ENCODE measurements around the gene PLEKHN1. TPM values are rescaled to one million over a fixed set of nuclear protein-coding genes. Genes with fewer than 3 reads are reported as not detected.
A peak's percentile ranks its signal among the peaks of the same experiment; 100 is the strongest.

PLEKHN1 gene
- total and polyA plus RNA-seq, 7 experiments from 2014 or later: 0.18 to 3.0 (median 0.83) TPM; not detected in 1

GRCh38 chr1:963746-964525 is 2.3 kb upstream of the PLEKHN1 start:
- ATAC-seq: no peak

GRCh38 chr1:964691-965525 is 1.4 kb upstream of the PLEKHN1 start:
- DNase-seq: no peak
- ChIA-PET CTCF (no interaction called here), POLR2A (no interaction called here)

More at GRCh38 chr1:963746-964525, 2.3 kb upstream of the PLEKHN1 start:
- intact Hi-C loops (cut with micrococcal nuclease): no loop called here
- POLR2A ChIA-PET: no interaction called here
- Mint-ChIP-seq H3K27ac (no peak overlapping the region), H3K4me3 (peak overlapping the region in 1 of 10 donors; percentile 19), H3K4me1 (peaks cover 0 to 14% (median 3%) of the 10 kb centered on the region in 7 donors), H3K9me3 (peaks cover 0 to 2% (median 0%) of the 10 kb centered on the region in 11 donors), H3K27me3 (peaks cover 4 to 6% (median 5%) of the 10 kb centered on the region in 5 donors), H3K36me3 (peaks cover 0 to 8% (median 0%) of the 10 kb centered on the region in 5 donors)
- Histone ChIP-seq H3K4me3 (ENCODE audit: low read length) (no peak overlapping the region), H3K27ac (ENCODE audit: low read depth, low read length) (no peak overlapping the region), H3K4me1 (ENCODE audit: control insufficient read depth in 2 of 2, insufficient read depth in 2 of 2, low read length in 2 of 2) (peaks cover 4 to 5% of the 10 kb centered on the region in 2 donors), H3K36me3 (ENCODE audit: control insufficient read depth in 2 of 3, insufficient read depth in 3 of 3, low read length in 3 of 3) (peaks cover 0 to 14% (median 0%) of the 10 kb centered on the region in 3 experiments), H3K27me3 (ENCODE audit: control insufficient read depth in 2 of 2, insufficient read depth in 2 of 2, low read length in 2 of 2) (no peaks in the 10 kb centered on the region), H3K9me3 (ENCODE audit: control insufficient read depth in 2 of 3, low read length in 3 of 3) (no peaks in the 10 kb centered on the region)
- no peak for DNase-seq
- CTCF ChIA-PET: no interaction called here

GRCh38 chr1:965526-966134 is 652 bp upstream of the PLEKHN1 start:
- peaks cover 4 to 15% (median 5%) of the 10 kb centered on the region in 5 donors for H3K27me3 Mint-ChIP-seq
- no peaks in the 10 kb centered on the region for H3K27me3 ChIP-seq (ENCODE audit: control insufficient read depth in 2 of 2, insufficient read depth in 2 of 2, low read length in 2 of 2)
- H3K4me1 ChIP-seq (ENCODE audit: control insufficient read depth in 2 of 2, insufficient read depth in 2 of 2, low read length in 2 of 2): peaks cover 4 to 5% of the 10 kb centered on the region in 2 donors
- DNase-seq (no peak), ATAC-seq (no peak)
- H3K4me3 Mint-ChIP-seq: peak overlapping the region in 5 of 10 donors; percentile 38 to 83 (median 50)
- peaks cover 0 to 8% (median 0%) of the 10 kb centered on the region in 5 donors for H3K36me3 Mint-ChIP-seq
- H3K4me1 Mint-ChIP-seq: peaks cover 0 to 14% (median 0%) of the 10 kb centered on the region in 7 donors
- peaks cover 0 to 4% (median 0%) of the 10 kb centered on the region in 11 donors for H3K9me3 Mint-ChIP-seq
- H3K4me3 ChIP-seq (ENCODE audit: low read length): no peak overlapping the region
- peaks cover 0 to 12% (median 0%) of the 10 kb centered on the region in 3 experiments for H3K36me3 ChIP-seq (ENCODE audit: control insufficient read depth in 2 of 3, insufficient read depth in 3 of 3, low read length in 3 of 3)
- H3K27ac Mint-ChIP-seq: no peak overlapping the region
- H3K27ac ChIP-seq (ENCODE audit: low read depth, low read length): no peak overlapping the region
- intact Hi-C loops (cut with micrococcal nuclease): no loop called here
- CTCF ChIA-PET: no interaction called here
- no peaks in the 10 kb centered on the region for H3K9me3 ChIP-seq (ENCODE audit: control insufficient read depth in 2 of 3, low read length in 3 of 3)
- POLR2A ChIA-PET: no interaction called here

More at GRCh38 chr1:964691-965525, 1.4 kb upstream of the PLEKHN1 start:
- Mint-ChIP-seq H3K4me1 (peaks cover 0 to 14% (median 0%) of the 10 kb centered on the region in 7 donors), H3K36me3 (peaks cover 0 to 8% (median 0%) of the 10 kb centered on the region in 5 donors), H3K27ac (no peak overlapping the region), H3K4me3 (peak overlapping the region in 6 of 10 donors; percentile 20 to 83 (median 44)), H3K27me3 (peaks cover 4 to 15% (median 5%) of the 10 kb centered on the region in 5 donors), H3K9me3 (peaks cover 0 to 4% (median 0%) of the 10 kb centered on the region in 11 donors)
- no peak overlapping the region for H3K4me3 ChIP-seq (ENCODE audit: low read length)
- no peaks in the 10 kb centered on the region for H3K9me3 ChIP-seq (ENCODE audit: control insufficient read depth in 2 of 3, low read length in 3 of 3)
- intact Hi-C loops (cut with micrococcal nuclease): no loop called here
- no peak for ATAC-seq
- no peaks in the 10 kb centered on the region for H3K27me3 ChIP-seq (ENCODE audit: control insufficient read depth in 2 of 2, insufficient read depth in 2 of 2, low read length in 2 of 2)
- peaks cover 4 to 5% of the 10 kb centered on the region in 2 donors for H3K4me1 ChIP-seq (ENCODE audit: control insufficient read depth in 2 of 2, insufficient read depth in 2 of 2, low read length in 2 of 2)
- H3K27ac ChIP-seq (ENCODE audit: low read depth, low read length): no peak overlapping the region
- peaks cover 0 to 12% (median 0%) of the 10 kb centered on the region in 3 experiments for H3K36me3 ChIP-seq (ENCODE audit: control insufficient read depth in 2 of 3, insufficient read depth in 3 of 3, low read length in 3 of 3)

GRCh38 chr1:966704-967300 is 520 bp downstream of the PLEKHN1 start:
- Mint-ChIP-seq H3K27ac (peak overlapping the region in 1 of 9 donors; percentile 86), H3K9me3 (peaks cover 0 to 4% (median 0%) of the 10 kb centered on the region in 11 donors), H3K4me1 (peaks cover 0 to 9% (median 0%) of the 10 kb centered on the region in 7 donors), H3K36me3 (peaks cover 0 to 8% (median 0%) of the 10 kb centered on the region in 5 donors), H3K4me3 (peak overlapping the region; percentile 51 to 91 (median 79)), H3K27me3 (peaks cover 4 to 15% (median 5%) of the 10 kb centered on the region in 5 donors)
- Histone ChIP-seq H3K27me3 (ENCODE audit: control insufficient read depth in 2 of 2, insufficient read depth in 2 of 2, low read length in 2 of 2) (no peaks in the 10 kb centered on the region), H3K4me1 (ENCODE audit: control insufficient read depth in 2 of 2, insufficient read depth in 2 of 2, low read length in 2 of 2) (peaks cover 4 to 5% of the 10 kb centered on the region in 2 donors), H3K4me3 (ENCODE audit: low read length) (peak overlapping the region; percentile 78), H3K9me3 (ENCODE audit: control insufficient read depth in 2 of 3, low read length in 3 of 3) (no peaks in the 10 kb centered on the region), H3K27ac (ENCODE audit: low read depth, low read length) (peak overlapping the region; percentile 36), H3K36me3 (ENCODE audit: control insufficient read depth in 2 of 3, insufficient read depth in 3 of 3, low read length in 3 of 3) (peaks cover 0 to 12% (median 0%) of the 10 kb centered on the region in 3 experiments)
- DNase-seq (peak; percentile 28 to 78 (median 51)), ATAC-seq (peak; percentile 85)
- ChIA-PET POLR2A (interaction anchor here (0.7 kb wide), 1 partner anchor 28 kb away, joined by 3 read pairs; no protein-coding TSS in a partner anchor), CTCF (interaction anchor here (0.6 to 1.7 kb wide), 2 partner anchors 10 to 146 kb away, joined by 3 to 8 read pairs; no protein-coding TSS in a partner anchor)
- intact Hi-C loops (cut with micrococcal nuclease): loop anchor here in 1 of 2 donors (1.0 kb wide), 1 partner anchor 8 kb away; the partner anchor contains the start of gene NOC2L

- no peak for DNase-seq
- POLR2A ChIA-PET: no interaction called here
- Histone ChIP-seq H3K4me1 (ENCODE audit: control insufficient read depth in 2 of 2, insufficient read depth in 2 of 2, low read length in 2 of 2) (peaks cover 4 to 5% of the 10 kb centered on the region in 2 donors), H3K27me3 (ENCODE audit: control insufficient read depth in 2 of 2, insufficient read depth in 2 of 2, low read length in 2 of 2) (no peaks in the 10 kb centered on the region), H3K27ac (ENCODE audit: low read depth, low read length) (no peak overlapping the region), H3K36me3 (ENCODE audit: control insufficient read depth in 2 of 3, insufficient read depth in 3 of 3, low read length in 3 of 3) (peaks cover 0 to 5% (median 0%) of the 10 kb centered on the region in 3 experiments), H3K4me3 (ENCODE audit: low read length) (no peak overlapping the region), H3K9me3 (ENCODE audit: control insufficient read depth in 2 of 3, low read length in 3 of 3) (no peaks in the 10 kb centered on the region)
- intact Hi-C loops (cut with micrococcal nuclease): loop anchor here in 1 of 2 donors (1.0 kb wide), 1 partner anchor 8 kb away; the partner anchor contains the start of gene NOC2L
- CTCF ChIA-PET: interaction anchor here (1.7 kb wide), 1 partner anchor 9 kb away, joined by 8 read pairs; no protein-coding TSS in a partner anchor
- no peak for ATAC-seq
- Mint-ChIP-seq H3K27me3 (peaks cover 4 to 15% (median 5%) of the 10 kb centered on the region in 5 donors), H3K36me3 (peaks cover 0 to 5% (median 0%) of the 10 kb centered on the region in 5 donors), H3K4me1 (peaks cover 0 to 6% (median 0%) of the 10 kb centered on the region in 7 donors), H3K9me3 (peaks cover 0 to 4% (median 0%) of the 10 kb centered on the region in 11 donors), H3K27ac (no peak overlapping the region), H3K4me3 (peak overlapping the region in 3 of 10 donors; percentile 0 to 83 (median 37))
Measured at GRCh38 chr1:967466-968343, 1.4 kb downstream of the PLEKHN1 start.

Measured in naive thymus-derived CD4-positive, alpha-beta T cell (primary cell).